ENCODE results near the gene ADD2.
"Not testable (repeated sequence)": the region's sequence is repeated elsewhere in the genome, so short reads cannot be mapped to it uniquely, and the experiment has no call there.

- TF ChIP-seq GATA1 (IDR thresholded peaks at IDR 0.05; ENCODE audit: low read depth, low read length); POLR2A (IDR thresholded peaks at IDR 0.05; ENCODE audit: low read length): not testable (repeated sequence)
Observed at GRCh38 chr2:70797996-70798395, 30.0 kb upstream of the ADD2 start.

Data from erythroblast (primary cell).